Endodermal cell (in vitro differentiated cells): Measurements from ENCODE around the gene DNAH6. TPM values are rescaled to one million over a fixed set of nuclear protein-coding genes. Genes with fewer than 3 reads are reported as not detected.

ENCODE experiments used
- DNase-seq: peaks from one replicate; pipeline ENCODE4 v3.0.0-alpha.2; 2017
- H3K27ac ChIP-seq: 2 replicates; pipeline ENCODE4 v1.5.1; 2013; ENCODE audit warnings: mild to moderate bottlenecking, low read depth, low read length, moderate library complexity
- H3K27me3 ChIP-seq: 2 replicates; pipeline ENCODE4 v1.6.1; 2013; ENCODE audit warnings: mild to moderate bottlenecking, low read length, moderate library complexity; ENCODE audit not compliant: insufficient read depth, control insufficient read depth, poor library complexity, severe bottlenecking
- H3K36me3 ChIP-seq: 2 replicates; pipeline ENCODE4 v1.7.0; 2013; ENCODE audit warnings: mild to moderate bottlenecking, low read length, moderate library complexity; ENCODE audit not compliant: control insufficient read depth, insufficient read depth
- H3K4me1 ChIP-seq: one replicate; pipeline ENCODE4 v1.7.0; 2013; ENCODE audit warnings: low read length; ENCODE audit not compliant: control insufficient read depth, insufficient read depth
- H3K4me3 ChIP-seq: 2 replicates; pipeline ENCODE4 v1.5.1; 2013; ENCODE audit warnings: mild to moderate bottlenecking, low read length, moderate library complexity
- H3K9ac ChIP-seq: 2 replicates; pipeline ENCODE4 v1.6.1; 2013; ENCODE audit warnings: mild to moderate bottlenecking, low read length, moderate library complexity; ENCODE audit not compliant: poor library complexity, severe bottlenecking; ENCODE audit errors: extremely low read depth
- H3K9me3 ChIP-seq: 2 replicates; pipeline ENCODE4 v1.6.1; 2013; ENCODE audit warnings: mild to moderate bottlenecking, low read length, moderate library complexity; ENCODE audit not compliant: control insufficient read depth
- H3K27ac Mint-ChIP-seq: 2 replicates; pipeline ENCODE4 v1.8.0; 2020; ENCODE audit warnings: mixed read lengths
- H3K27me3 Mint-ChIP-seq: 2 replicates; pipeline ENCODE4 v1.8.0; 2021; ENCODE audit warnings: mild to moderate bottlenecking, mixed read lengths; ENCODE audit not compliant: insufficient read depth
- H3K36me3 Mint-ChIP-seq: 2 replicates; pipeline ENCODE4 v1.8.0; 2020; ENCODE audit warnings: low read depth, mixed read lengths
- H3K4me1 Mint-ChIP-seq: 2 replicates; pipeline ENCODE4 v1.8.0; 2020; ENCODE audit warnings: mixed read lengths
- H3K4me3 Mint-ChIP-seq: 2 replicates; pipeline ENCODE4 v1.8.0; 2020; ENCODE audit warnings: mild to moderate bottlenecking, moderate library complexity, mixed read lengths
- H3K9me3 Mint-ChIP-seq: 2 replicates; pipeline ENCODE4 v1.8.0; 2020; ENCODE audit warnings: mild to moderate bottlenecking, mixed read lengths
- WGBS, 2 experiments: methylation state at CpG; one replicate each; pipeline versions ENCODE4 v1.1.5 to v1.1.7; 2013; ENCODE audit warnings: missing lambda C conversion rate in 2 of 2, mixed read lengths in 1 of 2; ENCODE audit not compliant: insufficient coverage in 1 of 2, insufficient read length in 1 of 2; 5-methylcytosine and 5-hydroxymethylcytosine counted together
- total RNA-seq, 2 donors: library from RNA; stranded (reverse); fragmentation: NEBNext Ultra II Directional in 1 of 2; extraction: Animal tissue kit (Norgen Biotek cat#: 25700) in 1 of 2; gene quantifications; 2 replicates in 1 of 2; 3 replicates in 1 of 2; pipeline ENCODE4 v1.2.1, GENCODE V29; 2021
- TF ChIP-seq, protein P1 (sequence below): fragments of 200-600 bp; sonication (generic); conservative IDR thresholded peaks from 2 replicates; pipeline ENCODE4 v1.5.0; 2021; ENCODE audit warnings: antibody characterized with exemption, mild to moderate bottlenecking

DNAH6 gene
- total RNA-seq, 2 donors from 2014 or later, result 1.6 to 2.0 TPM

GRCh38 chr2:84694088-84694622 is 177.9 kb downstream of the DNAH6 start:
- H3K9me3 Mint-ChIP-seq, result no peaks in the 10 kb centered on the region
- H3K27ac Mint-ChIP-seq, result no peak overlapping the region
- H3K36me3 Mint-ChIP-seq, result no peaks in the 10 kb centered on the region
- H3K36me3 ChIP-seq, result no peaks in the 10 kb centered on the region
- H3K4me1 ChIP-seq, result no peaks in the 10 kb centered on the region
- no peak overlapping the region for H3K27ac ChIP-seq
- H3K4me1 Mint-ChIP-seq, result no peaks in the 10 kb centered on the region
- 92 to 96% methylated on average over 5 to 6 of the region's 6 CpGs for WGBS, 2 experiments
- TF ChIP-seq, protein P1, sequence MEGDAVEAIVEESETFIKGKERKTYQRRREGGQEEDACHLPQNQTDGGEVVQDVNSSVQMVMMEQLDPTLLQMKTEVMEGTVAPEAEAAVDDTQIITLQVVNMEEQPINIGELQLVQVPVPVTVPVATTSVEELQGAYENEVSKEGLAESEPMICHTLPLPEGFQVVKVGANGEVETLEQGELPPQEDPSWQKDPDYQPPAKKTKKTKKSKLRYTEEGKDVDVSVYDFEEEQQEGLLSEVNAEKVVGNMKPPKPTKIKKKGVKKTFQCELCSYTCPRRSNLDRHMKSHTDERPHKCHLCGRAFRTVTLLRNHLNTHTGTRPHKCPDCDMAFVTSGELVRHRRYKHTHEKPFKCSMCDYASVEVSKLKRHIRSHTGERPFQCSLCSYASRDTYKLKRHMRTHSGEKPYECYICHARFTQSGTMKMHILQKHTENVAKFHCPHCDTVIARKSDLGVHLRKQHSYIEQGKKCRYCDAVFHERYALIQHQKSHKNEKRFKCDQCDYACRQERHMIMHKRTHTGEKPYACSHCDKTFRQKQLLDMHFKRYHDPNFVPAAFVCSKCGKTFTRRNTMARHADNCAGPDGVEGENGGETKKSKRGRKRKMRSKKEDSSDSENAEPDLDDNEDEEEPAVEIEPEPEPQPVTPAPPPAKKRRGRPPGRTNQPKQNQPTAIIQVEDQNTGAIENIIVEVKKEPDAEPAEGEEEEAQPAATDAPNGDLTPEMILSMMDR, result no peak
- no peak for DNase-seq
- no peak overlapping the region for H3K4me3 ChIP-seq
- no peaks in the 10 kb centered on the region for H3K27me3 Mint-ChIP-seq
- no peak overlapping the region for H3K4me3 Mint-ChIP-seq
- no peaks in the 10 kb centered on the region for H3K9me3 ChIP-seq
- H3K9ac ChIP-seq, result no peak overlapping the region
- H3K27me3 ChIP-seq, result no peaks in the 10 kb centered on the region

- Mint-ChIP-seq H3K27ac (no peak overlapping the region), H3K36me3 (peaks cover 2% of the 10 kb centered on the region), H3K4me1 (no peaks in the 10 kb centered on the region), H3K4me3 (no peak overlapping the region), H3K9me3 (peaks cover 12% of the 10 kb centered on the region), H3K27me3 (peaks cover 3% of the 10 kb centered on the region)
- no peaks in the 10 kb centered on the region for H3K36me3 ChIP-seq
- no peak overlapping the region for H3K4me3 ChIP-seq
- no peak overlapping the region for H3K27ac ChIP-seq
- H3K27me3 ChIP-seq, result no peaks in the 10 kb centered on the region
- 83 to 90% methylated on average over 2 of the region's 2 CpGs for WGBS, 2 experiments
- TF ChIP-seq, protein P1, result no peak
- H3K9ac ChIP-seq, result no peak overlapping the region
- no peak for DNase-seq
- peaks cover 3% of the 10 kb centered on the region for H3K9me3 ChIP-seq
- no peaks in the 10 kb centered on the region for H3K4me1 ChIP-seq
These were observed 181.6 kb downstream of the DNAH6 start for GRCh38 chr2:84697895-84698294.

GRCh38 chr2:84700006-84700405 is 183.7 kb downstream of the DNAH6 start:
- peaks cover 3% of the 10 kb centered on the region for H3K27me3 Mint-ChIP-seq
- H3K4me3 Mint-ChIP-seq, result no peak overlapping the region
- no peak overlapping the region for H3K27ac Mint-ChIP-seq
- Histone ChIP-seq H3K4me1 (no peaks in the 10 kb centered on the region), H3K9ac (no peak overlapping the region), H3K4me3 (no peak overlapping the region), H3K27me3 (no peaks in the 10 kb centered on the region), H3K36me3 (no peaks in the 10 kb centered on the region), H3K27ac (no peak overlapping the region), H3K9me3 (peaks cover 6% of the 10 kb centered on the region)
- no peak for DNase-seq
- H3K36me3 Mint-ChIP-seq, result peaks cover 2% of the 10 kb centered on the region
- H3K9me3 Mint-ChIP-seq, result peaks cover 17% of the 10 kb centered on the region
- TF ChIP-seq, protein P1, result no peak
- no peaks in the 10 kb centered on the region for H3K4me1 Mint-ChIP-seq
- 91 to 97% methylated on average over 3 of the region's 3 CpGs for WGBS, 2 experiments
